ENCODE data around the gene RNF150.
A peak's percentile ranks its signal among the peaks of the same experiment; 100 is the strongest.

RNF150 gene

DNA sequence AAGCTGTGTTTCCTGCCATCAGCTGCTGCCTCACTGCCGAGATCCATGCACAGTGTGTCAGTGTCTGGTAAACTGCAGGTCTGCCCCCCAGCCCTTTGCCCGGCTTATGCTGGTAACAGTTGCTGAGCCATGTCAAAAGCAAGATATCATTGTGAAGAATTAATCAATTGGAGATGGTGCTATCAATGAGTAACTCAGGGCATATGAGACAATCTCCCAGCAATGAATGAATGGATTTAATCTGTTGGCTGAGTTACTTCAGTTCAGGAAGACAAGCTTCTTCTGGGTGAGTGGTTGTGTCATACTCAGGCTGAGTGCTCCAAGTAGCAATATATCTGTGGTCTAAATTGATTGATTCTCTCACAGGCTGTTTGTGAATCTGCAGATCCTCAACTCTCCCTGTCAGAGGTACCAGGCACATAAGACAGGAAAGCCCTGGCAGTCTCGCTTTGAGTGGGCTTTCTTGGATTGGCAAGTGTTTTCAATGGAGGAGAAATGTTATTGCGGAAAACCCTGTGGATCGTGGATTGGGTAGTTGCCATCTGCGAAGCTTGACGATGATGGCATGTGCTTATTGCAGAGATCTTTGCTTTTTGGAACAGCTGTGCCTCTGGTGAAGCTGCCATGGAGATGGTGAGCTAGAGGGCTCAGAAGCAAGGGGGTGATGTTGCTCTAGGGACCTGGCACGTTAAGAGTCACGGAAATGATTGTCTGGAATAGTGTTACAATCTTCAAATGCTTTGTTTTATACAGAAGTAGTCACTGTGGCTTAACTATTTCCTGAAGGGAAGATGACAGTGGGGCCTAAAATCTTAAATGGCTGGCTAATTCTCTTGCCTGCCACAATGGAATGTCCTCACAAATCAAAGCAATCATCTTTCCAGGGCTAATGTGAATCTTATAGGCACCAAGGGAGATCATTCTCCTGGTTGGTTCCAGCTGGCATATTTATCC is 229.5 kb downstream of the RNF150 start:
- no peak for DNase-seq

DNA sequence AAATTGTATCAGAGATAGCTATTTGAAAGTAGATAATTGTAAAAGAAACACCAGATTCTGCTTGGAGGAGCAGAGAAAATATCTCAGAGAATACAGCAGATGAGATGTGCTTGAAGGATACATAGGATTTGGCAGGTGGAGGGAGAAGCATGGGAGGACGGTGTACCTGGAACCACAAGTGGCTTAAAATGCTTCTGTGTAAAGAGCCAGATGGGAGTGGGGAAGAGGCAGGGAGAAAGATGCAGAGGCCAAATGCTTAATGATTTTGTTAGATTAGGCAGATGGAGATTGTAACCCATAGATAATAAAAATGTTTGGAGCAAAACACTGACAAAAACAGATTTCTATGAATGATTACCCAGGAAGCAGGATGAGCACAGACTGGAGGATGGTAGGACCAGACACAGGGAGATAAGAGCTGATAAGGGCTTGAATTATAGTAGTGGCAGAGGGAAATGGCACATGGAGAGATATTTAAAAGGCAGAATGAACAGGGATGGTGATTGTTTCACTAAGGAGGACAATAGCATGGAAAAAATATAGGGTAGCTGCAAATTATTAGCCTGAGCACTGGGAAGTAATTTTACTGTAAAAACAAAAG is 231.4 kb downstream of the RNF150 start:
- DNase-seq: no peak

DNA sequence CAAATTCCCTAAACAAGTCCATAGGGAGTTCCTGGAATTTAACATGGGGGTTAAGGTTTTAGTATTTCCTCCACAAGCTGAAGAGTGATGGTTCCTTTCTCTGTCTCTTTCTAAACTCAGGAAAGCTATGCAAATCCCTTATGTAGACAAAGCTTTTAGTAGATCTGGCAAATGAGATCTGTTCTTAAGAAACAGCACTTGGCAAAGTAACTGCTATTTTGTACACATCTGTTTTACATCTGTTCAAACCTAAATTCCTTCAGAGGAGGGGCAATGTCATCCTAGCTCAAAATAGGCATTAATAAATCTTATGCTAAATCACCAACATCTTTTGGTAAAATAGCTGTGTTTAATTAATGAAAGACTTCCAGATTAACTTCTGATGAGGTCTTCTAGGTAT is 239.3 kb downstream of the RNF150 start:
- no peak for DNase-seq

DNA sequence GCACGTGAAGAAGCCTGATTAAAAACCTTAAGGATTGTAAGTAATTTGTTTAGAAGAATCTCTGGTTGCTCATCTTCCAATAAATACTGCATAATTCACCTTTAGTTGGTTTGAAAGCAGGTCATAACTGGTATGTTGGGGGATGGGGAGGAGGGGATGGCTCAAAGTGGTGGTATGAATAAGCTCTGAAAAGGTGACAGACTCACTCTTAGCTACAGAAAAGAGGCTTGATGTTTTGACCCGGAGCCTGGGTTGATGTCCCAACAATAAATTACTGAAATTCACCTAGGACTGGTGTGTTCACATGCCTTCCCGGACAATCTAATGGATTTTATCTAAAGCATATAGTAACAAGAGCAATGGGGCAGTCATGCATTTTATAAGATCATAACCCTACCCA is 245.2 kb downstream of the RNF150 start:
- DNase-seq: no peak

DNA sequence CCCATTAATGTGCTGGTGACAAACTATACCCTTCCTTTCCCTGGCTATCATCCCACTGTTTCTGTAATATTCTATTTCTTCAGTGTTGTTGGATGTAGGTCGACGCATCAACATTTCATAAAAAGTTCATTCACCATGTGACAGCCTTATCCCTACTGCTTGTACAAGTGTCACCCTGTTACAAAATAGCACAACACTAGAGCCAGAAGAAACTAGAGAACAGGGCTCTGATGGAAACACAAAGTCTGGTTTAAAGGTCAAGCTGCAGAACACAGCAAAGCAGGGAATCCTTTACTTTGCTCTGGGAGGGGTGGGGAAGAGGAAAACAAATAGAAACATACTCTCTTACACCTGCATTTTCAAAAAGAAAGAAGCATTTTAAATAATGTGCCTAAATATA is 245.8 kb downstream of the RNF150 start:
- no peak for DNase-seq

DNA sequence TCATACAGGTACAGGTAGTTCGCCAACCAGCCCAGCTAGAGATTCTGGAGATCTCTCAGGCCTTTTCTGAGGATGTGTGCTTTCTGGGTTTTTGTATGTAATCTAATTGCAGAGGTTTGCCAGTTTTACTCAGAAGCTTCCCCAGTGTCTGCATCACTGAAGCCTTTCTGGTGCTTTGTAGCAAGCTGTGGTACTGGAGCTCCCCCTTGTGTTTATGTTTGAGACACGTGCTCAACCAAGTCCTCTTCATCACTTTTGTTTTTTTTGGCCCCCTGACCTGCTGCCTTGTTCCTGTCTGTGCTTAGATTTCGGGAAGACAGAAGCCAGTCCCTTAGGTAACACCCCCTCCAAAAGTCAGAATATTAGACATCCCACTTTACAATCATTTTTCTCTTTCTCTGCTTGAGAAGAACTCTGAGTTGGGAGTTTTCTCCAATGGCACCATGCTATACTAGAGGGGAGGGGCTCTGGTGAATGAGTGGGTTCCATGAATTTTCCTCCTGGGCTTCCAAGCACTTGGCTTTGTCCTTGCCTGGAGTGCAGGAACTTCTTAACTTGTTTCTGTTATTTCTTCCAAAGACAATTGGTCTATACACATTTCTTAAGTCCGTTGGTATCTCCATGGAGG is 248.7 kb downstream of the RNF150 start:
- DNase-seq: no peak

DNA sequence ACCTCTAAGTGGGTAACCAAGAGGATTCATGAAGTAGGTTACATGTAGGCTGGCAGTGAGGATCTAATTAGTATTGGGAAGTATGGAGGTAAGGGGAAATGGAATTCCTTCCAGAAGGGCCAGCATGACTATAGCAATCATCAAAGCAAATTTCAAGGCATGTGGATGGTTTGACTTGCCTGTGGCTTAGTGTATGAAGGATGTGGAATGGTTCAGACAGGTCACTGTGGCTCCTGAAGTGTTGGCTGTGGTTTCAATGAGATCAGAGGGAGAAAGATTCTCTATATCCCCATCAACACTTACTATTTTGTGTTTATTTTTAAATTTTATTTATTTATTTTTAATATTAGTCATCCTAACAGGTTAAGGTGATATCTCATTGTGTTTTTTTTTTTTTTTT is 255.5 kb downstream of the RNF150 start:
- DNase-seq: no peak

DNA sequence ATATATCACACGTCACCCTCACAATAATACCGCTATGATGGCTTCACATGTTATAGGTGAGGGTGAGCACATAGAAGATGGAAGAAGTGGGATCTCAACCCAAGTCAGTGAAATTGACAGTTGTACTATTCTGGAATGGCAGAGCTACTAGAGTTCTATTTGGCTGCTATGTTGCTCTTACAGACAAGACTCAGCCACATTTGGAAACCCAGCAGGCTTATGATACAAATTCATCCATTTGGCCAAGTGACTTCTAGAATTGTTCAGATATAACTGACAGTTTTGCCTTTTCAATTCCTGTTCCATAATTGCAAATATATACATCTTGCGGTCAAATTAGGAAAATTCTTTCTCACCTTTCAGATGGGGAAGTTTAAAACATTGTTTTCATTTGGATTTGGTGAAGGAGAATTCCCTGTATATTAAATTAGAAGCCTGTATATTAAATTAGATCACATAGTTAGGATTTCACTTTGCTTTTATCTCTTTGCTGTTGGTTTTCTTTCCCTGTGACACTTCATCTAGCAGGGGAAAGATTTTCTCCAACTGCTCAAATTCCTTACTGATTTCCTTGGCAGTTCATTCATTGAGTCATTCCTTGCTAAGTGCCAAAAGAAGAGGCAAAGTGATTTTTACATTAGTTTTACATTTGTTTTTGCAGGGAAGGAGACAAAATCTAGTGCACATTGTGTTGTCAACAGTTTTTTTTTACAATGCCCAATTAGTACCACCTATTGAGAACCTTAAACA is 256.5 kb downstream of the RNF150 start:
- no peak for DNase-seq

DNA sequence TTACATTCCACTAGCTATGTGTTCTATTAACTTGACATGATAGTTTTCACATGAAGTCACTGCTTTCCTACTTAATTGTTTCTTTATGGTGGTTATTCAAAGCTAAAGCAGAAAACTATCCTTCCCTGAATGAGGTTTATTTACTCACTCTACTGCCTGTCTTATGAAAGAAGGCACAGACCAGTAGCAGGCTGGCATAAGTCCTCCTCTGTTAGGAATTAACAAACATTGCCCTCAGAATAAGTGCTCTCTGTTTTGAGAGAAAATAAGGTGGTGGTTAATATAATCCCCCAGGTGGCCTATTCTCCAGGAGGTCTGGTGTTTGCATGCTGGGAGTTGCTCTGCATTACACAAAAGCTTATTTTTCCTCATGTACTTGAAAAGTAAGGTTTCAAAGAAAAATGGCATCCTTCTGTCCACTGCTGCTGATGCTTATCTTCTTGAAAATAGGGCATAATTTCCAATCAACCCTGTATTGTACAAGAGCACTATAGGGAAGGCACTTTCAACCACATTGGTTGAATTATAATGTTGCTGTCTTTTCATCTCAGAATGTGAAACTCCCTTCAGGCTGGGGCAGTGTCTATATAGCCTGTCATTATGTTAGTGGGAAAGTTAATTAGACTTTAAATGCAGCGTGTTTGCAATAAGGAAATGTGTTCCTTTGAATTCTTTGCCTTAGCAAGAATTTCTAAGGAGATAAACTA is 257.4 kb downstream of the RNF150 start:
- DNase-seq: no peak

DNA sequence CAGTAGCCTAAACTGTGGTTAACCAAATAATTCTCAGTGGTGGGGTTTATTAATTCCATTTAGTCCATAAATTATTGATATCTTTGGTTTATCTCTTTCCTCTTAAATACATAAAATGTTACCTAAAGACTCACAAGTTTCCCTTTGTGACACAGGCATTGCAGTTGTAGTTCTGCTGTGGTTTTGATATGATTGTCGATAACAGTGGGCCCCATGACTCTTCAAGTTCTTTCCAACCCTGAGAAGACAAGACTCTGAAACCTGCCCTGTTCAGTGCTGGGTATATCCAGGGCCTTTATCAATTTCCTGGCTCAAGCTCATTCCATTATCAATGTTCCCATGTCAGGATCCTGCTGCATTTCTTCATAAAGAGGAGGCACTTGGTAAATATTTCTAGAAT is 259.2 kb downstream of the RNF150 start:
- DNase-seq: no peak

DNA sequence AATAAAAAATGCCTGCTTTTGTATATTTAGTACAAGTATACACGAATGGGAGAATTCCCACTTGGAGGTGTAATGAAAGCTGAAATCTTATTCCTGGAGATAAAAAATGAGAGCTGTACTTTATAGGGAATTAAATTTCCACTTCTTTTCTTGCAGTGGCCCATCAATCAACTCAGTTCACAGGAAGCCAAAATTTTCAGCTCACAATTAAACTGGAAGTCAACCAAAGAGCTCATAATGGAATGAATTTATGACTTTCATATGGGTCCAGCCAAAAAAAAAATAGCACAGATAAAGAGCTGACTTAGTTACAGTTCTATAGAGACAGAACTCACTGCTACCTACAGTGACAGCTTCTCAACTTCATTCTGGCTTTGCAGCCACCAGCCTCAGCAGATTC is 261.9 kb downstream of the RNF150 start:
- DNase-seq: no peak

DNA sequence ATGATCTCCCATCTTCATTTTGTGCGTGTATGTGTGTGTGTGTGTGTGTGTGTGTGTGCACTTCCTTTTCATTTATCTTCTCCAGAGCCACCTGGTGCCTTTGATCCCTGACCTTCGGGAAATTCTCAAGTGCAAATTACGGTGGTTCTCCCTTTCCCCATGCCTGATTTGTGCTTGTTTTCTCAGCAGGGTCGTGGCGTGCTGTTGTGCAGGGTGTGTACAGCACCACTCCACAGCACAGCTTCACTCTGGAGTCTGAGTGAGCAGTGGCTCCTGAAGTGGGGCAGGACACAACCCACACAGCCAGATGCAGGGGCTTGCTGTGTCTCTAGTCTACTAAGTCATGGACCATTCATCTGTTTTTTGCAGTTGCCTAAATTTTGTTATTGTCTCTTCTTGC is 262.8 kb downstream of the RNF150 start:
- DNase-seq: no peak

DNA sequence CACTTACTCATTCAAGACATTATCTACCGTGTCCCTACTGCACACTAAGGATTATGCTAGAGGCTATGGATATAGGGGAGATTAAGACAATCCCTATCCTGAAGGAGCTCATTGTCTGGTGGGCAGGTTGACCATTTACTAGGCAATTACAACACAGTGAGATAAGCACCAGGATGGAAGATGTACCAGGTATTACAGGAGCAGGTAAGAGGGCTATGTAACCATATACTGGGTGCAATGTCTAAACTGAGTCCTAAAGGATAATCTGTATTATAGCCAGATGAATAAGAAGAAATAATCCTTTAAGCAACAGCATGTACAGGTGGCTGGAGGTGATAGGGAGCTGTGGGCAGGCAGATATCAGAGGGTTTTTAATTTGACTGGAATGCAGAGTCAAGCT is 263.8 kb downstream of the RNF150 start:
- no peak for DNase-seq

DNA sequence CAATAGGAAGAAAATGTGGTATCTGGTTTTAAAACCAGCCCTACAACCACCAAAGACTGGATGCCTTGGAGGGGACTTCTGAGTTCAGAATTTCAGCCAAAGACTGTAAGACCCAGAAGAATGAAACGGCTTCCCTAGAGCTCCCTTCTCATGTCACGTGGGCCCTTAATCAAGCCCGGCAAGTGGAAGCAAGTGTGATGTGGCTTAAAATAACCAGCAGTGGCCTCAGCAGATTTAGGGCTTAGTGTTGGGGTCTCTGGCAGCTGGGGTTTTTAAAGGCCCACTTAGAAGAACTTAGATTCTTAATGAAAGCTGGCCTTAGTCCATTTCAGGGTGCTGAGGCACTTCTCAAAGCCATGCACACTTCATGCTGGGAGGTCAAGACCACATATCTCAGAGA is 265.9 kb downstream of the RNF150 start:
- no peak for DNase-seq

DNA sequence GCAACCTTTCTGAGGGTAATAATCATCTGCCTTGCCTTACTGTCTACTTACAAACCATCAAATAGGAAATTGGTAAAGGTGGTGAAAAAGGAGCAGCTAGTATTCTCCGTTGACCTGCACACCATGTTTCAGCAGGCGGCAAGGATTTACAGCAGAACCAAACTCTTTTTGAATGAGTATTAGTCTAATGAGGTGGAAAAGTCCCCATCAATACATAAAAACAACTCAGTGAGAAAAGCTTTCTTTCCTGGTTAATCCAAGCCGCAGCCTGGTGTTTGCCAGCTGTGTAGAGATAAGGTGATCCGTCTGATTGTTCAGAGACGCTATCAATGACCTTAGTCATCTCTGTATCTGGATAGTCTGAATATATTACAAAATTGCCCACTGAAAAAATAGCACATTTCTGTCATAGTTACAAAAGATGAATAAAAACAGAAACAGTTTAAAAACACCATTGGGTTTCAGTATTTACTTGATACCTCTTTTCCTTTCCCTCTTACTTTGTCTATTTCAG is 266.7 kb downstream of the RNF150 start:
- DNase-seq: no peak

DNA sequence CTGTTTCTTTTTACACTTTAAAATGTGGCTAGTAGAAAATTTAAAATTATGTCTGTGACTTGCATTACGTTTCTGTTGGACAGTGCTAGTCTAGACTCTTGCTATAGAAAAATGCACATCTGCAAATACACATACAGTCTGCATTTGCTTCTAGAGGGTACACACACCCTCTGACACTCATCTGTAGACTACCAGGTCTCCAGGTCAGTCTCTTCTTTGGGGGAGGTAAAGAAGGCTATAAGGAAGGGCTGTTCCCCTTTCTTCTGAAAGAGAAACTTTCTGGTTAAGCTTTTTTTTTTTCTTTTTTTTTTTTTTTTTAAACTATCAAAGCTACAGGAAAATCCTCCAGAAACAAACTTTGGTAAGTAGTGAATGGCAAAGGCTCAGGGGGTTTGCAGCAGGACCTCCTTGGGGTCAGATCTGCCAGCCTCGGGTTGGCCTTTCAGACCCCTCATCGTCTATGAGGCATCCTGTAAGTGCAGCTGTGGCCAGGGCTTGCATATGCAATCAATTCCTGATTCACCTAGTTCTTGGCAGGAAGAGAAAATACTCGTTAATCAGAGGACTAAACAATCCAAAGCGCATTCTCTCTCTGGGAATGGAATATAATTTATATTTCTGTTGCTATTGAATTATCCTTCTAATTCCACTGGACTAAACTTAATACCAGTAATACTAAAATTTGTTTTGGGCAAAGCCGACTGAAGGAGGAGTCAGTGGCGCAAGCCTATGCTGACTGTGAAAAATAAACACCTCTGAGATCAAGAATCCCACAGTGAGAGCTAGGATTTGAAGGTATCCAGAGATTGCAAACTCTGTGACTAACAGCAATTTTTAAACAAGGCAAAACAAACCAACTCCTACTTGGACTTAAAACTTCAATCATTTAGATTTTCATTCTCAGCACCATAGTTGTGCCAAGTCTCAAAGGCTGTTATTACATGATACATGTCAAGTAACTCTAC is 267.7 kb downstream of the RNF150 start:
- DNase-seq: no peak

DNA sequence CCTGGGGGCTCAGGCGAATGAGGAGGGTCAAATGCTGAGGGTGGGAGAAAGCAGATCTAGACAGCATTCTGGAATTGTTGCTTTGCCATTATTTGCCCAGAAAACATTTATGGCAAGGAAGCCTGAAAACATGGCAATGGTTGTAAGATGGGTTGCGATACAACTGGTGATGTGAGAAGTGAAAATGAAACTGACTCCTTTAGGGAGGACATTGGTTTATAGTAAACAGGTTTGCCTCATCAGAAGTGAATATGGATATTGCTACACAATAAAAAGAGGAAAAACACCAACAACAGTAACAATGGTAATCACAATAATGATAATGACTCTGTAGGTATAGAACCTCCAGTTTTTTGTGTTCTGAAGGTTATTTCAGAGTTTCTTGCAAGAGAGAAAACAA is 270.1 kb downstream of the RNF150 start:
- DNase-seq: no peak

DNA sequence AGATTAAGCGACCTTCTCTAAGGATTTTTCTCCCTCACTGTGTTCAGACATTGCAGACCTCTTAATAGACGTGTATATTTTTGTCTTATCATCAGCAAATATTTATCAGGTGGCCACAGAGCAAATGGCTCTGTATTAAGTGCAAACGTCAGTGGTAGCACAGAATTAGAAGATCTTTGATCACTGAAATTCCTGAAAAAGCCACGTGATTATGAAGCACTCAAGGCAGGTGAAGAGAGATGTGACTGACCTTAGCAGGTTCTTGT is 271.2 kb downstream of the RNF150 start:
- DNase-seq: no peak

DNA sequence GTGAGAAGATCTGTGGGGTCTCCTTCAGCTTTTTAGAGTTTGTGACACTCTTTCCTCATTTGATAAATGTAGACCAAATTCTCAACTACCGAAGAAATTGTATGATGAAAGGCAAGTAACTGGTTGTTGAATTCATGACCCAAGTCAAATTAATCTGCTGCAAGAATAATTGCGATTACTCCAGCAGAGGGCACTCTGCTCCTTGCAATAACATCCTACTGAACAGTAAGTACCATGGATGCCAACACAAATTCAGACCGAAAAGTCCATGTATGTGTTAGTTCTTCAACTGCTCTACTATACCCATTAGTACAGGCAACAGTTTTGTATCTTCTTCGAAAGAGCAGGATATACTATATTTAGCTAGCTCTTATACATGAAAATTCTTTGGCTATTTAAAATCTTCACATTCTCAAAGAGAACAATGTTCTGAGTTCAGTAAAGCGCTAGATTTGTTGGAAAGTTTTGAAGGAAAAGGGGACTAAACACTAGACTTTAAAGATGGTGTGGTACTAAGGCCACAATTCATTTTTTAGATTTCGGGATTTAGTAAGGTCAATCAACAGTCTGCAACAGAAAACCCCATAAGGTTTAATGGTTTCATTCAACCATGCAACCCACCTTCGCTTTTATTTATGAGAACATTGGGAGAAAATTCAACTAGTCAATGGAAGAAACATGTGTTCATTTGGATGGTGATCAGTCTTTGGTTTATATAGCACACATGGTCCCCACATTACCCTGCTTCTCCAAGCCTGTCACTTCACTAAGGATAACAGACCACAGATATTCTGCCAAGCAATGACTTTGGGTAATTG is 271.7 kb downstream of the RNF150 start:
- DNase-seq: peak; percentile 27

DNA sequence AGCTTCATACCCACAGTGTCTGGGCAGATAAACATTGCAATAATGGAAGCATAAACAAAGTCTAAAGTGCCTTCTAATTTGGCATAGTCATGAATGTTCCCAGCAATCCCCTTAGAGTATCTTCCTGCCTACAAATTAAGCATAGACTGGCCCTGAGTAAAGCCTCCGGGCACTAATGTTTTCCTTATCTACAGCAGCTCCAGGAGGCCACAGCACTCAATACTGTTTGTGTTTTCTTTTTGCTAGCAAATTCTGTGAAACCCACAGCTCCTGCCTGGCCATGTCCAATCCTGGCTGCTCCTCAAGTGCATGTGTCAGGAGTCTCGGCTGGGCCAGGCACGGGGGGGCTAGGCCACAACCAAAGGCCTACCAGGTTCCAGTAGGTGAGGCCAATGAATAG is 274.4 kb downstream of the RNF150 start:
- DNase-seq: no peak

DNA sequence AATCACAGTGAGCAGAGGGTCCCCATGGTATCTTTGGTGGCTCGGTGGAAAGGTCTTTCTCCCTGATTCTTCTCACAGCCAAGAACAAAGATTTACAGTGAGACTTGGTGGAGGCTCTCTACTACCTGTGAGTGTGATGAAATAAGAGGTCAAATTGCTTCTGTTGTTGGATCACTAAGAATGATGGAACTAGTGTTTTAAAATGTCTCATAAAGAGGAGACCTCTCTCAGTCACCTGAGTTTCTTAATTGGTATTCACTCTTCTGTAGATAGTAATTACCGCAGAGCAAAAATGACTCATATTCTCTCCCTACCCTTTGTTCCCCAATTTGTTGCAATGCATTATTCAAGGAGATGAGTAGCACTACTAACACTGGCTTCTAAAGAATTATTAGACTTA is 276.2 kb downstream of the RNF150 start:
- no peak for DNase-seq

Data from activated CD8-positive, alpha-beta memory T cell treated with anti-CD3 and anti-CD28 coated beads, Interleukin-2, amount 50 U/mL, for 4 hours (primary cell).